DMS 273 (cell line): ENCODE data around the gene TNFAIP1.
"Not testable (repeated sequence)": the region's sequence is repeated elsewhere in the genome, so short reads cannot be mapped to it uniquely, and the experiment has no call there.

Experiments
- DNase-seq: peaks from one replicate; lab custom pipeline; 2025; ENCODE audit not compliant: unreplicated experiment; lab: John Stamatoyannopoulos, UW

Gene TNFAIP1

GRCh38 chr17:28335201-28335958 is at the start of gene TNFAIP1, which contains the start of gene IFT20:
Gene TNFAIP1 (plus strand): TSS chr17:28335761. CDS start chr17:28339522, 3,761 bp downstream.
Gene IFT20 (minus strand): TSS chr17:28335472. CDS start chr17:28331985, 3,487 bp downstream.
- peak; percentile 100 for DNase-seq

- no peak for DNase-seq
Measured at GRCh38 chr17:28285965-28286364, 49.6 kb upstream of the TNFAIP1 start.

GRCh38 chr17:28290703-28291102 is 44.9 kb upstream of the TNFAIP1 start:
- no peak for DNase-seq

- no peak for DNase-seq
Measured at GRCh38 chr17:28291780-28292330, 43.7 kb upstream of the TNFAIP1 start.

GRCh38 chr17:28292878-28293277 is 42.7 kb upstream of the TNFAIP1 start:
- not testable (repeated sequence) for DNase-seq

GRCh38 chr17:28293994-28294393 is 41.6 kb upstream of the TNFAIP1 start:
- DNase-seq: no peak

- no peak for DNase-seq
Measured at GRCh38 chr17:28295677-28296578, 39.6 kb upstream of the TNFAIP1 start.

GRCh38 chr17:28298449-28298848 is 37.1 kb upstream of the TNFAIP1 start:
- DNase-seq: no peak

GRCh38 chr17:28306954-28307401 is 28.6 kb upstream of the TNFAIP1 start:
- DNase-seq: no peak

GRCh38 chr17:28313841-28314240 is 21.7 kb upstream of the TNFAIP1 start:
- no peak for DNase-seq

- no peak for DNase-seq
Measured at GRCh38 chr17:28315846-28316705, 19.5 kb upstream of the TNFAIP1 start.

- no peak for DNase-seq
Measured at GRCh38 chr17:28317099-28317965, 18.2 kb upstream of the TNFAIP1 start.

GRCh38 chr17:28317966-28318758 is 17.4 kb upstream of the TNFAIP1 start:
- DNase-seq: peak; percentile 56

GRCh38 chr17:28318759-28319597 is 16.6 kb upstream of the TNFAIP1 start, which contains the start of gene TMEM97:
Gene TMEM97 (plus strand): TSS chr17:28319200. CDS start chr17:28319240, 40 bp downstream.
- DNase-seq: peak; percentile 99

GRCh38 chr17:28319598-28319935 is 16.0 kb upstream of the TNFAIP1 start:
- peak; percentile 59 for DNase-seq

- no peak for DNase-seq
Measured at GRCh38 chr17:28320215-28321061, 15.1 kb upstream of the TNFAIP1 start.

GRCh38 chr17:28324267-28324745 is 11.3 kb upstream of the TNFAIP1 start:
- DNase-seq: peak; percentile 28
